Fibroblast of skin of right biceps (primary cell): ENCODE results near the gene OR10A6.

Experiments
- DNase-seq: peaks from one replicate; pipeline ENCODE4 v3.0.0-alpha.2; 2013

Gene OR10A6

DNA sequence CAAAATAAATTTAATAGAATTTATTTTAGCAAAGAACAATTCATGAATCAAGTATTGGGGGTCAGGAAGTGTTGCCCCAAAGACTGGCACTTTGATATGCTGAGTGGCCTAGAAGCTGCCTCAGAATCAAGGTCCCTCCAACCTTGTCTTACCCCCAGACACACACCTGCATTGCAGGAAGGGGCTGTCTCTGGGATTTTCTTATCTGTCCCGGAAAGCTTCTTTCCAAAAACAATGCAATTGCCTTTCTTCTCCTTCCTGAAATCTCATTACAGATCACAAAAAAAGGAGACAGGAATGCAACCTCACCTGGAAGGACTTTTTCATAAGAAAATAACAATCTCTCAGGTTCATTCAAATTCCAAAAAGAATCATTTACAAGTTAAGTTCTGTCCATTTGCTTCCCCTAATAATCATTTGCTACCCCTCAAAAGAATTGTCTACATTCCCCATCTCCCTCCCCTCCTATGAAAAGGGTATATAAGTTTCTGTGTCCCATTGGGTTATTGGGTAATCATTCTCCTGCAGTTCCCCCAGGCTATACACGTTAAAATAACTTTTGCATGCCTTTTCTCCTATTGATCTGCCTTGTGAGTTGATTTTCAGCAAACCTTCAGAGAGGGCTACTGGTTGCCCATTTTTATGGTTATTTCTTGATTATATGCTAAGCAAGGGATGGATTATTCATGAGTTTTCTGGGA, 21.3 kb downstream of the OR10A6 start:
- no peak for DNase-seq

DNA sequence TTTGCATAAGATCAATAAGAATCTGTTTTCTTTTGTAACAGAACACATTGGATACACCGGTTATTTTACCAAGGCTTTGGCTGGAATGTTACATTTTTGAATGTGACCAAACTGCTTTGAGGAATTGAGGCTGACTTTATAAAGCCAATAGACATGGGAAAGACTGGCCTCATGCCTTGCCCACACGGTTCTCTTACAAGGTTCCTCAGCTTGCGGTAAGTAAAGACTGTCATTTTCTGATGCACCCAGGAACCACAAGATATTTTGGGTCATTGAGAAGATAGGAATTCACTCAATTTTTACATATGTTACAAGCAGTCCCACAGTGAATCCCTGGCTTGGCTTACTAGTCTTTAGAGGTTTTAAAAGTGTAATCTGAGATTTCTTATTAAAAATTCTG, 23.9 kb downstream of the OR10A6 start:
- no peak for DNase-seq

DNA sequence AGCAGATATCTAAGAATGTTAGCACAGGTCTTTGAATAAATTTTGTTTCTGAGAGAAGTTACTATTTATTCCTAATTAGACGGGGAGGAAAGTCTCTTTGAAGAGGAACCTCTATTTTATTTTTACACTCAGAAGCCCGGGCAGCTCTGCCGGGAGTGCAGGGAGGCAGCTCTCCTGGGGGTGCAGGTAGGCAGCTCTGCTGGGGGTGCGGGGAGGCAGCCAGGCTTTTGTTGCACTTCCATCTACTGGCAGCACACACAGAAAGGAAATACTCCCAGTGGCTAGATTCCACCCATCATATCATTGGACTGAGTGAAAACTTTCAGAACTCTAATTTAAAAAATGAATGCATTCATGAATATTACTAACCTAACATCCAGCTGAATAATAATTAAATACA, 24.6 kb downstream of the OR10A6 start:
- DNase-seq, result no peak

DNA sequence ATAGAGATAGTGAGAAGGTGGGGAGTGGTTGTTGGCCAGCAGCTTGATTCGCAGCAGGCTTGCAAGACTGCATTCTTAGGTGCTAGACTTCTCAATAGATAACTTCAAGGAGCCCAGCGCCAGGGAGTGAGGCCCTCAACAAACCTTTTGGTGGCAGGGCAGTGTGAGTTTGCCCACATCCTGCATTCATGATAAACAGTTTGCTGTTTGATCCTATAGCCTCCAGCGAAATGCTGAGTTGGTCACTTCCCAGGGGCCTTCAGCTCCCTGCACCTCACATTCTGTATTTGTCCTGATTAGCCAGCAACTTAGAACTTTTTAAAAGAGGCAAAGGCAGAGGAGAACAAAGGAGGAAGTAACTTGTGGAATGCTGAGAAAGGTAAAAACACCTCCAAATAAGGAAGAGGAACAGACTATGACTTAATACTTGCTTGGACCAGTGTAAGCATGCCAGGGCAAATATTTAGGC, 25.1 kb downstream of the OR10A6 start:
- no peak for DNase-seq

DNA sequence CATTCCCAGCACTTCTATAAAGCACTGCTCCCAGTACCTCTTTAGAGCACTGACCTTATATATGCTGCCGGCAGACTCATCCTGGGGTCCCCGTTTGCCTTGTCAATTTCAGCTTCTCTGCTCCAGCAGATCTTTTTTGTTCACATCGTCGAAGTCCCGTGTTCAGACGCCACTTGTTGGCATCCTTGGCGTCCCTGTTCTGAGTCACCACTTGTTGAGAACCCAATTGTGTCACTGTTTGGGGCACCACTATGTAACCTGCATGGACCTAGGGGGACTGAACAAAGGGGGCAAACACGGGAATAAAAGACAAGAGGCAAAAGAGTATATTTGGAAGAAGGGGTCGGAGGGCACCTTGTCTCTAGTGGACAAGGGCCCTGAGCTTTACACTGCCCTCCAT, 25.5 kb downstream of the OR10A6 start:
- DNase-seq, result no peak

DNA sequence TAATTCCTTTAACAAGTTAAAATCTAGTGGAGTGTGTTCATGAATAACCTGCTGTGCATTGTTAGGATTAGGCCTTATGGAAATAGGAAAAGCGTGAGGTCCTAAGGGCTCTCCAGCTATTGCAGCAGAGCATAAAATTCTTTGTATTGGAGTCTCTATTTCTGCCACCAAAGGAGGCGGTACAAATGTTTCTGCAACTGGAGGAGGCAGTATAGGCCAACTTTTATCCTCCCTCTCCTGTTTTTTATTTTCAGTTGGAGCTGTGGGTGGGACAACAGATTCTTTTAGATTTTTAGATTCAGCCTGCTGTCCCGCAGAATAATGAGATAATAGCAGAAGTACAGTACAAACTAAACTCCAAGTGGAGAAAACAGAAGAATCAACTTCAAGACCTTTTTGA, 26.2 kb downstream of the OR10A6 start:
- DNase-seq, result peak; percentile 45

DNA sequence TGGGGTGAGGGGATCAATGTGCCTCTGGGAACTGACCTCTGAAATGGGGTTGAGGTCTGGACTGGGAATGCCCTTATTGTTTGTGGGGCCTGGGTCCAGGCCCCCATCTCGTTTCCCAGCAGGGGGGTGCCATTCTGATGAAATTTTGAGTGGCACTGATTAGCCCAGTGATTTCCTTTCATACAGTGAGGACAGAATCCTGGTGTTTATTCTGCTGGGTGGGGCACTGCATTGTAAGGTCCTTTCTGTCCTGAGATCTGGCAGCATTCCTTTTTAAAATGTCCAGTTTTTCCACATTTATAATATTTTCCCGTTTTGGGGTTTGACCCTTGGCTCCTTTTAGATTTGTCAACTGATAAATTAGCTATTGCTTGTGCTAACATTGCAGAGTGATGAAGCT, 27.1 kb downstream of the OR10A6 start:
- DNase-seq, result no peak

DNA sequence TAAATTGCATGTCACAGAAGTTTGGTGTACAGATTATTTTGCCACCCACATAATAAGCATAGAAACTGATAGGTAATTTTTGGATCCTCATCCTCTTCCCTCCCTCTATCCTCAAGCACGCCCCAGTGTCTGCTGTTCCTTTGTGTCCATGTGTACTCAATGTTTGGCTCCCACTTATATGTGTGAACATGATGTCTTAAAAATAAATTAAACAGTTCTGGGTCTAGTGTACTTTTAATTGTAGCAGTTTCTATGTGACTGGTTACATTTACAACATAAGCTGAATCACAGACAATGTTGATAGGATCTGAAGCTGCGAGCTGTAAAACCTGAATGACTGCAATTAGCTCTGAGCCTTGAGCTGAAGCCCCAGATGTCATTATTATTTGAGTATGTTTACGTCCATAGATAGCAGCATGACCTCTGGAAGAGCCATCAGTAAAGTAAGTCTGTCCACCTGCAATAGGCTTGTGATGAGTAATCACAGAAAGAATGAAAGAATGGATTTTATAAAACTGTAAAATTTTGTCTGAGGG, 29.7 kb downstream of the OR10A6 start:
- DNase-seq, result no peak

DNA sequence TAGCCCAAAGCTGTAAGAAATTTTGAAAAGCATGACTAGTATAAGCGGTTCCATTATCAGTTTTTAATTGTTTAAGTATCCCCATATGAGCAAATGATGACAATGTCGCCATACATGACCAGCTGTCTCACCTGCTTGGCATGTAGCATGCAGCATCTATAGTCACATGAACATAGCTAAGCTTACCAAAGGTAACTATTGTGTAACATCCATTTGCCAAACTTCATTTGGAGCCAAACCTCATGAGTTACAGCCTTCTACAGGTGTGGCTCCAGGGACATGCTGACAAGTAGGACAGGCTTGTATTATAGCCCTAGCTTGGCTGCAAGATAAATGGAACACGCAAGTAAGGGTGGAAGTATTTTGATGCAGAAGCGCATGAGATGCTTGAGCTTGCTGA, 30.4 kb downstream of the OR10A6 start:
- no peak for DNase-seq

DNA sequence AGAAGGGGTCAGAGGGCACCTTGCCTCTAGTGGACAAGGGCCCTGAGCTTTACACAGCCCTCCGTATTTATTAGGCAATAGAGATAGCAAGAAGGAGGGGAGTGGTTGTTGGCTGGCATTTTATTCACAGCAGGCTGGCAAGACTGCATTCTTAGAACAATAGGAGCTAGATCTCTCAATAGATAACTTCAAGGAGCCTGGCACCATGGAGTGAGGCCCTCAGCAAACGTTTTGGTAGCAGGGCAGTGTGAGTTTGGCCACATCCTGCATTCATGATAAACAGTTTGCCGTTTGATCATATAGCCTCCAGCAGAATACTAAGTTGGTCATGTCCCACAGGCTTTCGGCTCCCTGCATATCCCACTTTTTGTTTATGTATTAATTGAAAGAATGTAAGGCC, 31.6 kb downstream of the OR10A6 start:
- DNase-seq, result no peak

DNA sequence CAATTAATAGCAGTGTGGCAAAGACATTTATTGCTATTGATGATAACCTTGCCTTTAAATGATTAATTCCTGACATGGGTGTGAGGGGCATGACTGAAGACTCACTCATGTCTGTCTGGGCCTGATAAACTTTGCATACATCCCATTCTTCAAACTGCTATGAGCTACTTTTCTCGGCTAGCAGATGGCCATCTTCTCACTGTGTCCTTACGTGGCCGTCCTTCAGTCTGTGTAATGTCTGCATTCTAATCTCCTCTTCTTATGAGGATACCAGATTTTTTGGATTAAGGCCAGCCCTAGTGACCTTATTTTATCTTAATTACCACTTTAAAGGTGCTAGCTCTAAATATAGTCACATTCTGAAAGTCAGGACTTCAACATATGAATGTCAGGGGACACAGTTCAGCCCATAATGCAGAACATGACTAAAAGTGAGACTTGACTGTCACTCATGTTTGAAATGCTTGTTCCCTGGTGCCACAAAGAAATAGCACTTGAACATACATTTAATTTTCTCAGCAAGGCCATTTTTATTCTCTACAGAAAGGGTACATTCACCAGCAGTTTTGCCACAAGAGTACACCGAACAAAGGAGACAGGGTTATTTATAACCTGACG, 32.3 kb downstream of the OR10A6 start:
- DNase-seq, result no peak

DNA sequence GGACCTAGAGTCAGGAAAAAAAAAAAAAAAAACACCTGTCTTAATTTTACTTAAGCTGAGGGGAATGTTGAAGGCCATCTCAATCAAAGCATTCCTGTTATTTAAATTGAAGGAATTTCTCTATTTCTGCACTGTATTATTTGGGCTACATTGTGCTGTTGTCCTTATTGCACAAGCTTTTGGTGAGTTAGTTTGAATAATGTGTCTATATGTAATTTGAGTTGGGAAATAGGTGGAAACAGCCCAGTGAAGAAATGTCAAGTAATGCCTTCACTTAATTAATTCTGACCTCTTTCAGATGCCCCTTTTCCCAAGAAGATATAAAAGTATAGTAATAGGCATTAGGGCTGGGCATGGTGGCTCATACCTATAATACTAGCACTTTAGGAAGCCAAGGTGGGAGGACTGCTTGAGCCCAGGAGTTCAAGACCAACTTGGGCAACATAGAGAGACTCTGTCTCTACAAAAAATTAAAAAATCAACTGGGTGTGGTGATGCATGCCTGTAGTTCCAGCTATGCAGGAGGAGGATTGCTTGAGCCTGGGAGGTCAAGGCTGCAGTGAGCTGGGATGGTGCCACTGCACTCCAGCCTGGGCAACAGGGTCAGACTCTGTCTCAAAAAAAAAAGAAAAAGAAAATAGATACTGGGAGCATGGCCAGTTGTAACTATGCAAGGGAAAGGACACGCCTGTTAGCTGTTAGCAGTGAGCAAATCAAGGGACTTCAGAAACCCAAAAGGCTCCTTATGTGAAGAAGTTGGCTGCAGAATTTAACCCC, 34.9 kb downstream of the OR10A6 start:
- no peak for DNase-seq

DNA sequence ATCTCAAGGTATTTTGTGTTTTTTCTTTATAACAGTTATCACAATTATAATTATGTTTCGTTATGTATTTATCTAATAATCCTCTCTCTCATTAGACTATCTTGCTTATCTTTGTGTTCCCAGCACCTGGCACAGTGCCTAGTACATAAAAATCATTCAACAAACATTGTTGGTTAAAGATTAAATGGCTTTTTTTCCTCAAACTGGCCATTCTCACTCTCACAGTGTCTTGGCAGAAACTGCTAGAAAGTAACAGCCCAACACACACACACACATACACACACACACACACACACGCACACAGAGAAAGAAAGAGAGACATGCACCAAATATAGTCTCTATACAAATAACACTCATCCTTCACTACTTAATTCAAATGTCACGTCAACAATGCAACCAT, 36.8 kb downstream of the OR10A6 start:
- no peak for DNase-seq

DNA sequence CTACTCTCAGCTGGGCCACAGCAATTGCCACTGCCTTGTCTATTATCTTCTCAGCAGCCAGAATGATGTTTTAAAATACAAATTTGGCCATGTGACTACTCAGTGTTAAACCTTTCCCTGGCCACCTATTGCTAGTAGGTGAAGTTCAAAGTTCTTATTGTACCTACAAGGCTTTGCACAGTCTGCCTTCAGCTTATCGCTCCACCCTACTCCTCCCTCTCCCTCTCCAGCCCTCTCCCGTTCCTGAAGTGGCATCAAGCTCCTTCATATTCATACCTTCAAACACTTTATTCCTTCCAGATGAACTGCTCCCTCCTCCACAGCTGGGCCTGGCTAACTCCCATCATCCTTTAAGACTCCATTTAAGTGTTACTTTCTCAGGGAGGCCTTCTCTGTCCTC, 37.3 kb downstream of the OR10A6 start:
- no peak for DNase-seq

DNA sequence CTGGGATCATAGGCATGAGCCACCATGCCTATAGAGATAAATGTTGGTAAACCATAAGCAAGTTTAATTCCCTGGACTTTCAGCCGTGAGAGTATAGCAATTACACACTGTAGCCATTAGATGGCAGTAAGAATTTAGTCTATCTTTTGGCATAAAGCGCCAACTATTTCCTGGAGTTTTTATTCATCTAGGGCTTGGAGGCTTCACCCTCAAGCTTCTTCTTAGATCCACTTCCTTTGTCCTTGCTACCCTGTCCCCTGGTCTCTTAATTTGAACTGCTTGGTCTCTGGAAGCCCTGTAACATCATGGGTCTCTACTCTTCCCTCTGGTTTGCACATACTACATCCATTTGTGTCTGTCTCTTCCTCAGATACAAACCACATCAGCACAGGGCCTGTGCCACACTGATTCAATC, 38.2 kb downstream of the OR10A6 start:
- DNase-seq, result peak; percentile 73

DNA sequence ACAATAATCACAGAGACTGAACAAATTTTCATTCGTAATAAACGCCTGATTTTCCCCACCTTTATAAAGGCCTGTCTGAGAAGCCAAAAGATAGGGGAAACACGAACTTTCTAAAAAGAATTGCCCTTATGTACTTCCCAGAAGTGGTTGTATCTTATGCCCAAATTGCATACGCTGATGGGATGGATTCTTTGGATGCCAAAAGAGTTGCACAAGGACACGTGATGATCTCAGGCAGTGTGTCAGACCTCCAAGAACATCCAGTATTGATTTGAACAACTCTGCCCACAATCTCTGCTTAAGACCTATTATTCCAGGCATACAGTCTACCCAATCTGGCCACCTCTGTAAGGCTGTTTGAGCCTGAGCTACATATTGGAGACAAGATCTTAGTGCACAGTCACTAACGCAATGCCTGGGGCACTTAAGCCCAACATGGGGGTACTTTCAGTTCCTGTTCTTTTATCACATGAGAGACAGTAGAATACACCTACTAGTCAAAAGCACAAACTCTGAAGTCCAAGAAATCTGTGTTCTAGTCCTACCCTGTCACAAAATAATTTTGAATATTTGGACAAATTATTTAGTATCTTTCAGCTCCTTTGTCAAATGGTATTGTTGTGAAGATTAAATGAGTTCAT, 38.9 kb downstream of the OR10A6 start:
- peak; percentile 81 for DNase-seq

DNA sequence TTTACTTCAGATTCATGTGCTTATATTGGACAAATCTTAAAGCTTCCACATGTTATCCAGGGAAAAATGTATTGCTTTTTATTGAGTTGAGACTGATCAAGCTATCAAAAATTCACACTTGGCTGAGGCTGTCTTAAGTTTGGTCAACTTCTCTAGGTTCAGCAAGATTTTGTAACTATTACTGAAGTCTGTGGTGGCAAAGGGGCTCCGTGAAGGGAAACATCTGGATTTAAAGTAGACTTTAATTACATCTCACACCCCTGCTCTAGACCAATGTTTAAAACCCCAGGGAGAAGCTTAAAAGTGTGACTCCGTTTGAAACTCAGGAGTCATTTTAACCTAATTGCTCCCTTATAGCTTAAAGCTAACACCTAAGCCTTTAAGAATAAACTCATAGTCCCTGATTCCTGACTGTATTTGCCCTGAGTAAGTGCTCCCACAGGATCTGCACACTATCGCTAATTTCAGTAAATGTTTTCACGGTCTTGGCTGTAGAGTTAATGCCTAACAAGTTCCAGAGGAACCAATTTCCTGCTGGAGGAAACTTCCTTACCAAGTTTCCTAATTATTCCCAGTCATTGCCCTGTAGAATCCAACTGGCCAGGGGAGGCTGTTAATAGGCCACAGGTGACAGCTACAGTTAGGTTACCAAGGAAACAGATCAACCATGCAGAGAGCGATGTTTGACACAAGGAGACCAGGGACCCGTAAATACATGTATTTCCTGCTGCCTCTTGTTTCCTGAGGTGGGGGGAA, 40.5 kb downstream of the OR10A6 start:
- DNase-seq, result peak; percentile 13

DNA sequence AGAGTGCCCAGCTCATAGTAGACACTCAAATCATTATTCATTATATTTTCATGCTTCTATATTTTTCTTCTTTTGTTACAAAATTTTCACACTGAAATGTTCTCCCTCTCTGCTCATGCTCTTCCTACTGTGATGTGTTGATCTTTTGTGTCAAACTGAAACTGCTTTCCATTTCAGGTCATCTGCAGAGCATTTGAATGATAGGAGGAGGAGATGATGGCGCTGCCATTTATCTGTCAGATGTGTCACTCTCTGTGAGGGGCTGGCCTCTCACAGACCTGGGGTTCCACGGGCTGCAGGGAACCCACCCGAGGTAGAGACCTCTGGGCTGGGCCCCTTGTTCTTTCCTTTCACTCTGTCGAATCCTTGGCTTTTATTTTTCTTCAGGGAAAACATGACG, 41.1 kb downstream of the OR10A6 start:
- no peak for DNase-seq

DNA sequence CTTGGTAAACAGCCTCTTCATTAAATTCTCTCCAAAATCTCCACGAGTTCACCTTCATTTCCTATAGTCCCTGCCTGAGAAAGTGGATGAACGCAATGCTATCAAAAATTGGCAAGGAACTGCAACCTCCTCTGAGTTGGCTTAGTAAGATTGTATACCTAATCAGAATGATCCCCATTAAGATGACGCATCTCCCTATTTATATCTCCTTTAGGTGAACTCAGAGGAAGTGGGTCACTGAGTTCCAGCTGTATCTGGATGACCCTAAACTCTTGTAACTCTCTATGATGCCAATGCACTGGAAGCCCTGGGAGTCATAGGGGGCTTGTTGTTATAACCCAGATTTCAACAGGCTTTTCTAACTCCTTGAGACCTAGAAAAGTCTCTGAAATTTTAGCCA, 48.2 kb downstream of the OR10A6 start:
- no peak for DNase-seq
